Osteoblast (primary cell): Measurements from ENCODE around the gene SHISA9. TPM values are rescaled to one million over a fixed set of nuclear protein-coding genes. Genes with fewer than 3 reads are reported as not detected.

Experiments used
- DNase-seq: peaks from one replicate; pipeline ENCODE4 v3.0.0; 2011; ENCODE audit warnings: low spot score, mixed read lengths; ENCODE audit not compliant: insufficient read length; ENCODE audit errors: missing footprints
- H2AFZ ChIP-seq: 2 replicates; pipeline ENCODE4 v1.6.0; 2011; ENCODE audit warnings: mild to moderate bottlenecking, low read length
- H3K27ac ChIP-seq: 2 replicates; pipeline ENCODE4 v1.5.1; 2011; ENCODE audit warnings: mild to moderate bottlenecking, low read depth, low read length, moderate library complexity
- H3K27me3 ChIP-seq: 2 replicates; pipeline ENCODE4 v1.6.0; 2012; ENCODE audit warnings: mild to moderate bottlenecking, control low read depth, inconsistent platforms, low read length, moderate library complexity; ENCODE audit not compliant: insufficient read depth
- H3K36me3 ChIP-seq: 2 replicates; pipeline ENCODE4 v1.5.1; 2011; ENCODE audit warnings: mild to moderate bottlenecking, low read length, control low read depth, moderate library complexity; ENCODE audit not compliant: insufficient read depth
- H3K4me1 ChIP-seq: 2 replicates; pipeline ENCODE4 v1.5.1; 2011; ENCODE audit warnings: mild to moderate bottlenecking, low read length, control low read depth, moderate library complexity; ENCODE audit not compliant: insufficient read depth
- H3K4me2 ChIP-seq: 2 replicates; pipeline ENCODE4 v1.6.0; 2011; ENCODE audit warnings: mild to moderate bottlenecking, low read length; ENCODE audit not compliant: insufficient read depth
- H3K4me3 ChIP-seq: fragments of 200-600 bp; sonication (generic); 3 replicates; pipeline ENCODE4 v1.5.1; 2012; ENCODE audit warnings: mild to moderate bottlenecking, low read length, inconsistent platforms; ENCODE audit not compliant: insufficient read depth
- H3K79me2 ChIP-seq: 2 replicates; pipeline ENCODE4 v1.6.0; 2012; ENCODE audit warnings: mild to moderate bottlenecking, low read length, control low read depth, inconsistent platforms; ENCODE audit not compliant: insufficient read depth
- H3K9me3 ChIP-seq: 2 replicates; pipeline ENCODE4 v1.5.1; 2011; ENCODE audit warnings: low read depth, low read length, control low read depth
- H4K20me1 ChIP-seq: 2 replicates; pipeline ENCODE4 v1.6.0; 2012; ENCODE audit warnings: mild to moderate bottlenecking, low read length, control low read depth; ENCODE audit not compliant: insufficient read depth
- total RNA-seq: library from RNA; depleted of rRNA; stranded (reverse); fragments of >200 nt; gene quantifications from 2 replicates; pipeline ENCODE4 v1.2.3, GENCODE V29; 2012
- TF ChIP-seq, protein P1 (sequence below): IDR thresholded peaks from 2 replicates; pipeline ENCODE4 v1.5.1; 2011; ENCODE audit warnings: mild to moderate bottlenecking, low read depth, low read length, moderate library complexity; ENCODE audit errors: extremely low read depth

The SHISA9 gene
- total RNA-seq, 1 donor: under 0.01 TPM

DNA sequence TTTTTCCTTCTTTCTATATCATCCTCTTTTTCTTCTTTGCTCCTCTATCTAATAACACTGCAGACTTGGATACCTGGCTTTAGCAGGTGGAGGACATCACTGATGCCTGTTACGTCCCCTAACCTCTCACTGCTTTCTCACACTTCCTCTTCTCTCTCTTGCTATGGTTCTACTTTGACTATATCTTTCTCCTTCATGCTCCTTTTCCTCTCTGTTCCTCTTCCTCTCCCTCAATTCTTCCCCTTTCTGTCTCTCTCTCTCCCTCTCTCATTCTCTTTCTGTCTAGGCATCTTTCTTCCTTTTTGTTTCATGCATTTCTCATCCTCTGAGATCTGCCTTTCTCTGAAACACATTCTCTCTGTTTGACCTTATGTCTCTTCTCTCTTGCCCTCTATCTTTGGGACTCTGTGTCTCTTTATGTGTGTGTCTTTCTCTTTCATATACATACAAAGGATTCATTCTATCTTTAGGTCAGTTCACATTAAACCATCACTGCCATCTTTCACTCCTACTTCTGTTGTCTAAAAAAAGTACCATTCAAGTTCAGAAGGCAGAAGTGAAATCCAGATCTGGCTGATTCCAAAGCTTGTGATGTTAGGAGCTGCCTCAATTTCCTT, 353.7 kb downstream of the SHISA9 start:
- Histone ChIP-seq H4K20me1 (no peaks in the 10 kb centered on the region), H2AFZ (no peak overlapping the region), H3K4me2 (no peak overlapping the region), H3K79me2 (no peaks in the 10 kb centered on the region), H3K9me3 (no peaks in the 10 kb centered on the region), H3K4me1 (no peaks in the 10 kb centered on the region), H3K36me3 (no peaks in the 10 kb centered on the region), H3K27ac (no peak overlapping the region), H3K27me3 (no peaks in the 10 kb centered on the region), H3K4me3 (no peak overlapping the region)
- TF ChIP-seq, protein P1, sequence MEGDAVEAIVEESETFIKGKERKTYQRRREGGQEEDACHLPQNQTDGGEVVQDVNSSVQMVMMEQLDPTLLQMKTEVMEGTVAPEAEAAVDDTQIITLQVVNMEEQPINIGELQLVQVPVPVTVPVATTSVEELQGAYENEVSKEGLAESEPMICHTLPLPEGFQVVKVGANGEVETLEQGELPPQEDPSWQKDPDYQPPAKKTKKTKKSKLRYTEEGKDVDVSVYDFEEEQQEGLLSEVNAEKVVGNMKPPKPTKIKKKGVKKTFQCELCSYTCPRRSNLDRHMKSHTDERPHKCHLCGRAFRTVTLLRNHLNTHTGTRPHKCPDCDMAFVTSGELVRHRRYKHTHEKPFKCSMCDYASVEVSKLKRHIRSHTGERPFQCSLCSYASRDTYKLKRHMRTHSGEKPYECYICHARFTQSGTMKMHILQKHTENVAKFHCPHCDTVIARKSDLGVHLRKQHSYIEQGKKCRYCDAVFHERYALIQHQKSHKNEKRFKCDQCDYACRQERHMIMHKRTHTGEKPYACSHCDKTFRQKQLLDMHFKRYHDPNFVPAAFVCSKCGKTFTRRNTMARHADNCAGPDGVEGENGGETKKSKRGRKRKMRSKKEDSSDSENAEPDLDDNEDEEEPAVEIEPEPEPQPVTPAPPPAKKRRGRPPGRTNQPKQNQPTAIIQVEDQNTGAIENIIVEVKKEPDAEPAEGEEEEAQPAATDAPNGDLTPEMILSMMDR: no peak
- DNase-seq: no peak

DNA sequence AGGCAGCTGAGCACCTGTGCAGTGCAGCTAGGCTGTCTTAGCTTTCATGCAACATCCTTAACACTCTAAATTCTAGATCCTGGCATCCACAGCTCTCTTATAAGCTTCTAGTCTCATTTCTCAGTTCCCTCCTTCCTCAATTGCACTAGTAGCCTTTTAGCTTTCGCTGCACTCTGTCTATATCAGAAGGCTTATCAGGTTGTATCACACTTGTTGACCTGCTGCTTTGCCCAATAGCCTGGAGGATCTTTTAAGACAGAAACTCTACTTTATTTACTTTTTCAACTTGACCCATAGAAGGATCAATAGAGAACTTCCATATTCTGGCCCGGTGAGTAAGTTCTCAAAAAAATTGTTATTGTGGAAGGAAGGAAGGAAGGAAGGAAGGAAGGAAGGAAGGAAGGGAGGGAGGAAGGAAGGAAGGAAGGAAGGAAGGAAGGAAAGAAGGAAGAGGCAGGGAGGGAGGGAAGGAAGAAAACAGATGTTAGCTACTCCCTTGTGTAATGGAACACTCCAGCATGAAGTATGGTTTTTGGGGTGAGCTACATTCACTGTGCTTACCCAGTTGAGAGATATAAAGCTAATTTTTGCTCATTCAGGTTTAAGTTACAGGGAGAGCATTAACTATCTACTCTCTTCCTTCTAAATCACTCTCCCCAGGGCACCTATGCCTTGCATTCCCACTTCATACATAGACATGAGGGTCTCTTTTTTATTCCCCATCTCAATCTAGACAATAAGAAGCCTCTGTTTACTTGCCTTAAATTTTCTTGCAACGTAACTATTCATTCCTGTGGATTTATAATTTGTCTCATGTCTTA, 361.1 kb downstream of the SHISA9 start:
- no peak for DNase-seq
- Histone ChIP-seq H3K9me3 (no peaks in the 10 kb centered on the region), H2AFZ (no peak overlapping the region), H3K79me2 (no peaks in the 10 kb centered on the region), H3K4me3 (no peak overlapping the region), H3K27ac (no peak overlapping the region), H4K20me1 (no peaks in the 10 kb centered on the region), H3K36me3 (no peaks in the 10 kb centered on the region), H3K4me1 (no peaks in the 10 kb centered on the region), H3K27me3 (no peaks in the 10 kb centered on the region), H3K4me2 (no peak overlapping the region)
- TF ChIP-seq, protein P1: no peak

DNA sequence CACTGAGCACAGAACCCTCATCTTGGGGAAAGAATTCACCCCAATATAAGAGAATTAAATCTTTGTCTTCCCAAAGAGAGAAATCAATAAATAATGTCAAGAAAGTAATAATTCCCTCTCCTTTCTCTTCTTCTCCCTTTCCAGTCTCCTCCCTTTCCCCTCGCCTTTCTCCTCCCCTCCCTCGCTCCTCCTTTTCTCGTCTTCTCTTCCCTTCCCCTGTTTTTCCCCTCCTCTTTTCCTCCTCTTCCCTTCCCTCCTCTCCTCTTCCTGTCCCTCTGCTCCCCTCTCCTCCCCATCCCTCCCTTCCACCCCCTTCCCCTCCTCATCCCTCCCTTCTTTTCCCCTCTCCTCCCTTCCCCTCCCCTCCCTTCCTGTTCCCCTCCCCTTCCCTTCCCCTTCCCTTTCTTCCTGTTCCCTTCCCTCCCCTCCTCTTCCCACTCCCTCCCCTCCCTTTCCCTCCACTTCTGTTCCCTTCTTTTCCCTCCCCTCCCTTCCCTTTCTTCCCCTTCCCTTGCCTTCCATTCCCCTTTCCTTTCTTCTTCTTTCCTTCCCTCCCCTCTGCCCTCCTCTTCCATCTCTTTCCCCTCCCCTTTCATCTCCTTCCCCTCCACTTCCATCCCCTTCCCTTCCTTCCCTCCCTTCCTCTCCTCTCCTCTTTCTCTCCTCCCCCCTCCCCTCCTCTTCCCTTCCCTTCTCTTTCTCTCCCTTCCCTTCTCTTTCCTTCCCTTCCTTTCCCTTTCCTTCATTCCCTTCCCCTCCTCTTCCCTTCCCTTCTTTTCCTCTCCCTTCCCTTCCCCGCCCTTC, 363.6 kb downstream of the SHISA9 start:
- Histone ChIP-seq H3K36me3 (no peaks in the 10 kb centered on the region), H3K79me2 (no peaks in the 10 kb centered on the region), H3K4me1 (no peaks in the 10 kb centered on the region), H3K4me2 (no peak overlapping the region), H3K4me3 (no peak overlapping the region), H4K20me1 (no peaks in the 10 kb centered on the region), H2AFZ (no peak overlapping the region), H3K27ac (no peak overlapping the region), H3K9me3 (no peaks in the 10 kb centered on the region), H3K27me3 (no peaks in the 10 kb centered on the region)
- no peak for DNase-seq
- TF ChIP-seq, protein P1: no peak
